Stimulated activated CD4-positive, alpha-beta T cell treated with anti-CD3 and anti-CD28 coated beads, Interleukin-4, amount 100 ng/mL, for 24 hours (primary cell): ENCODE results near the gene TMEM97.
"Not testable (repeated sequence)": the region's sequence is repeated elsewhere in the genome, so short reads cannot be mapped to it uniquely, and the experiment has no call there.

Source experiments
- DNase-seq: peaks from one replicate; pipeline ENCODE4 v3.0.0-alpha.2; 2020

The TMEM97 gene

DNA sequence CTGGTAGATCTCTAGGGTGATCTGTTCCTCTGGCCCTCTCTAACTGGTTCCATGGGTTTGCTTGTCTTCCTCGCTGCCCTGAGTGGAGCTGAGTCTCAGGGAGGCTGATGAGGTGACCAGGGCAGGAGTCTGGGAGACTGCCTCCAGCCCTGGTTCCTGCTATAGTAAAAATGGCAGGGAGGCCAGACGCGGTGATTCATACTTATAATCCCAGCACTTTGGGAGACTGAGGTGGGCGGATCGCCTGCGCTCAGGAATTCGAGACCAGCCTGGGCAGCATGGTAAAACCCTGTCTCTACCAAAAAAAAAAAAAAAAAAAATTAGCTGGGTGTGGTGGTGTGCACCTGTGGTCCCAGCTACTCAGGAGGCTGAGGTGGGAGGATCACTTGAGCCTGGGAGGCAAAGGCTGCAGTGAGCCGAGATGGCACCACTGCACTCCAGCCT lies 19.8 kb downstream of the TMEM97 start:
- not testable (repeated sequence) for DNase-seq

DNA sequence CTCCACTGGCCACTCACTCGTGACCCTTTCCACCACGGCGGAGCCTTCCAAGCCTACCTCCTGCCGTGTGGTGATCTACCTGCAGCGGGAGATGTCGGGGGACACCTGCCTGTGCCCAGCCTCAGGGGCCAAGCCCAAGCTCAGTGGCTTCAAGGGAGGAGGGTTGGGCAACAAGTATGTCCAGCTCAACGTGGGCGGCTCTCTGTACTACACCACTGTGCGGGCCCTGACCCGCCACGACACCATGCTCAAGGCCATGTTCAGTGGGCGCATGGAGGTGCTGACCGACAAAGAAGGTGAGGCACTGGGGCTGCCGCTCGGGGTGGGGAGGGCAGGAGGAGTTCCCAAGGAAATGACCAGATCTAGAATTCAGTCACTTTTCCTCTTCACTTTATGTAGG lies 20.4 kb downstream of the TMEM97 start:
- no peak for DNase-seq

DNA sequence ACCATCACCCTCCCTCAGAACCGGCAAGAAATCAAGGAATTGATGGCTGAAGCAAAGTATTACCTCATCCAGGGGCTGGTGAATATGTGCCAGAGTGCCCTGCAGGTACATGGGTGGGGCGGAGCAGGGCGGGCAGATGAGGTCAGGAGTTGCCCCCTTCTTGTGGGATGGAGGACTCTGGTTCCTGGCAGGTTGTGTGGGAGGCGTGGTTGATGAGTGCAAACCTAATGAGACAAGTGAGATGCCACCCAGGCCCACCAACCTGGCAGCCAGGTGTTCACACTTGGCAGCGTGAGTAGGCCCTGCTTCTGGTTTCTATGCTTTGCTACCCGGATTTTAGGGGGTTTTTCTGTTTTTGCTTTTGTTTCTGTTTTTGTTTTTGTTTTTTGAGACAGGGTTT lies 21.4 kb downstream of the TMEM97 start:
- no peak for DNase-seq

DNA sequence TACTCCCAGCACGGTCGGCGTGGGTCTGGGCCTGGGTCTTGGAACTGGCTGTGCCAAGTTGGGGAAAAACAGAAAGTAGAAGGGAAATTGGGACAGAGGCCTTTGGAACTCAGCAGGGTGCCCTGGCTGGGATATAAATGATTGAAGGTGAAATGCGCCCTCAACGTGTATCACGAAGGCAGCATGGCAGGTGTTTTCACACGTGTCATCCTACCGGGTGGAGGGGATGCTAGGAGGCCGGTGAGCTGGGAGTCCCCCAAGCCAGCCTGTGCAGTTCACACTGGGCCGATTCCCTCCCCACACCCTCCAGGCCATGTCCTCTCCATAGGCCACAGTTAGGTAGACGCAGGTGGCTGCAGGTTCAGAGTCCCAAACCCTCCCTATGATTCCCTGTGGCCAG lies 22.5 kb downstream of the TMEM97 start:
- DNase-seq: no peak

DNA sequence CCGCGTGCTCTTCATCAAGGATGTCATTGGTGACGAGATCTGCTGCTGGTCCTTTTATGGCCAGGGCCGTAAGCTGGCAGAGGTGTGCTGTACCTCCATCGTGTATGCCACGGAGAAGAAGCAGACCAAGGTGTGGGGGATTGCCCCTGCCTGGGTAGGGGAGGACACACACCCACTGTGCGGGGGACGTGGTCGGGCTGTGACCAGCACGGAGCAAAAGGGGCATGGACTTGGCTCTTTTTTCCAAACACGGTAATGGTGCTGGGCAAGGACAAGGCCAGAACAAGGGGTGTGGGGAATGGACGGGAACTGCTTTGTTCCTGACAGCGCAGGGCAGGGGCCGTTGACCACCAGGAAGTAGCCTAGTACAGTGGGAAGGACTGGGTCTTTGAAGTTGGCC lies 23.3 kb downstream of the TMEM97 start:
- no peak for DNase-seq

DNA sequence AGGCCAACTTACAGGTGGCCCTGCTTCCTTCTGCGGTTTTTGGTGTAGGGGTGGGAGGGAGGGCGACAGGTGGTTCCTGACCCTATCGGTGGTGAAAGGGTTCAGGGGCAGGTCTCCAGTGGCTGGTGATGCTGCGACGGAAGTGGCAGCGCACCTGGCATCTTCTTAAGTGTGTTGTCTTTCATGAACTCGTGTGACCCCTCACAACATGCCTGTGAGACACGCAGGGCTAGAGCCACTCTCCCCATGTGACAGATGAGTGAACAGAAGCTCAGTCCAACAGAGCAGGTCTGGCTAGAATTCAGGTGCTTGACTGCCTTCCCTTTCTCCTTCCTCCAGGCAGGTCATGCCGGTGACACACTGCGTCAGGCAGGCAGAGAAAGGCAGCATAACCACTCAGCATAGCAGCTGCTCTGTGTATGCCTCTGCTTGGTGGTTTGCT lies 24.5 kb downstream of the TMEM97 start:
- DNase-seq: no peak

DNA sequence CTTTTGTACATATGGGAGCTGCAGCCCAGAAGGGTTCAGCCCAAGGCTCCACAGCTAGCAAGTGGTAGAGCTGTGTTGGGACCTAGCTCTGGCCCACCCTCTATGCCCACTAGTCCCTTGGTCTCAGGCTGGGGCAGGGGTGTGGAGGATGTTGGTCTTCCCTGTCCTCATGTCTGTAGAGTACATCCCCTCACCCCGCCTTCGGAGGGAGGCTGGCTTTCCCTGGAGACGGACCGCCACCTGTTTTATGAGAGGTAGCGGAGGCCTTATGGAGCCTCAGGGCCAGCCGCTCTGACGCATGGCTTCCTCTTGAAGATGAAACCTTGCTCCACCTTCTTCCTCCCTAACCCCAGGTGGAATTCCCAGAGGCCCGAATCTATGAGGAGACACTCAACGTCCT lies 25.0 kb downstream of the TMEM97 start:
- no peak for DNase-seq

DNA sequence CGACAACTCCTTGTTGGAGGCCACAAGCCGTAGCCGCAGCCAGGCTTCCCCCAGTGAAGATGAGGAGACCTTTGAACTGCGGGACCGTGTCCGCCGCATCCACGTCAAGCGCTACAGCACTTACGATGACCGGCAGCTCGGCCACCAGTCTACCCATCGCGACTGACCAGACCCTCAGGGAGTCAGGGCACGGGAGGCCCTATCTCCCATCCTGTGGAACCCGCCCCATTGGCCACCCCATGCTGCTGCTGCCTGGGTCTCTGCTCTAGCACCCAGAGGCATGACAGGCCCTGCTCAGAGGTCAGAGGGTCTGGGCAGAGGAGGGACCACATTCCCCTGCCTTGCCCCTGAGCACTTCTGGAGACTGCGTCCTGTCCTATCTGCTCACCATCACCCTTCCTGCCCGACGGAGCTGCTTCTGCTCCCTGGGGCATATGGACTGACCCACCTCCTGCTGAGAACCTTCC lies 25.5 kb downstream of the TMEM97 start:
- DNase-seq: no peak

DNA sequence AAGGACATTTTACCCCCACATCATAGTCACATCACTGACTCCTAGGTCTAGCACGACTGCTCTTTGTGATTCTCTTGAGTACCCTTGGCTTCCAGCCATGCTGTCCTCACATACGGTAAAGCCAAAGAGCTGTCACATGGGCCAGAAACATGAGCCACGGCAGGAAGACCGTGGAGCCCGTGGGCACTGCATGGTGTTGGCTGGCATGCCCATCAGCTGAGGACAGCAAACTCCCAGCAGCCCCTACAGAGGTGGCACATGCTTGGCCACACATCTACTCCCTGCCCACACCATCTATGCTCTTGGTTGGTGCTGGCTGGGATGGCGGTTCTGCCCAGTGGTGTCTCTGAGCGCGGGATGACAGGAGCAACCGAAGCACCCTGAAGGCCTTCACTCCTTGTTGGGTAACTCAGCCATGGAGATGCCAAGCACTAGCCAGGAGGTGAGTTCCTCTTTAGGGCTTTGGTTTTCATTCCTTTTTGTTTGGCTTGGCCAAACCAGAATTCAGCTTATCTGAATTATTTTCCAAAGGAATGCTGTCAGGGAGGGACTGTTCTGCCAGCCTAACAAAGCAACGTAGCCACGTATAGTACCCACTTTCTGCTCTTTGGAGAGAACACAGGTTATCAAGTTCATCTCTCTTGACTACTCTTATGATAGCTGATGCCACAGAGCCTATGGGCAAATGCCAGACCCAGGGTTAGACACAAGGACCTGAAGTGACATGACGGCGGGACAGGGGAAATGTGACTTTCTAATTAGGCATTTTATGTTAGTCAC lies 26.6 kb downstream of the TMEM97 start:
- no peak for DNase-seq

DNA sequence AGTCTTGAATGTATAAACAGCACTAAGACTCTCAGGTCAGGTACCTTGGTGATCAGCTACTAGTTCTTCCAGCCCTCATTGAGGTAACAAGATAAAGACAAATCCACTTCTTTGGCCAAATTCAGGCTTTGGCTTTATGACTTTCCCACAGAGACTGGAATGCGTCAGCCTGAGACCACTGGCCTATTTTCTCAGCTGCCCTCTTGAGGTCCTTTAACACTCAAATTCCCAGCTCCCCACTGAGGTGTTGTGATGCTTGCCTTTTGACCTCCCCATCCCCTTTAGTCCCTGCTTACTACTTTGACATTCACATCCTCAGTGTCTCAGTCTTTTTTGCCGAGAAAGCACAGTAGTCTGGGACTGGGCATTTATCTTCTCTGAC lies 27.2 kb downstream of the TMEM97 start:
- no peak for DNase-seq

DNA sequence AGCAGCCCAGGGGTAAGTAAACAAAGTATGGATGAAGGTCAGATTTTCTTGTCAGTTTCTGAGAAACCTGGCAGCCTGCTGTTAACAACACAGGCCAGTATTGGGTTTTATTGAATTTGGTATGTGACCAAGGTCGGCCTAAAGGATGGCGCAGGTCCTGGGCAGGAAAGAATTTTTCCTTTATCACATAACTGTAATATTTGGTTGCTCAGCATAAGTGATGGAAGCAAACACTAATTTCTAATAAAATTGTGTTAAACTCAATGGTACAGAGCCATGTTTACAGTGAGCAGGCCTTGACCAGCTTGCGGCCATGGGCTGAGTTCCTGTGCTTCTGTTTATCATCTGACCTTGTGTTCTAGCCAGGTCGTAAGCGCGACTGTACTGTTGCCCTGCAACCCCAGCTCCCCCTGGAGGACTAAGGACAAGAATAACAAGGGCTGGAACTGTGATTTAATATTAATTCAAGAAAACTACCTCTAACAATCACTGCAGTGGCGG lies 27.8 kb downstream of the TMEM97 start:
- no peak for DNase-seq

DNA sequence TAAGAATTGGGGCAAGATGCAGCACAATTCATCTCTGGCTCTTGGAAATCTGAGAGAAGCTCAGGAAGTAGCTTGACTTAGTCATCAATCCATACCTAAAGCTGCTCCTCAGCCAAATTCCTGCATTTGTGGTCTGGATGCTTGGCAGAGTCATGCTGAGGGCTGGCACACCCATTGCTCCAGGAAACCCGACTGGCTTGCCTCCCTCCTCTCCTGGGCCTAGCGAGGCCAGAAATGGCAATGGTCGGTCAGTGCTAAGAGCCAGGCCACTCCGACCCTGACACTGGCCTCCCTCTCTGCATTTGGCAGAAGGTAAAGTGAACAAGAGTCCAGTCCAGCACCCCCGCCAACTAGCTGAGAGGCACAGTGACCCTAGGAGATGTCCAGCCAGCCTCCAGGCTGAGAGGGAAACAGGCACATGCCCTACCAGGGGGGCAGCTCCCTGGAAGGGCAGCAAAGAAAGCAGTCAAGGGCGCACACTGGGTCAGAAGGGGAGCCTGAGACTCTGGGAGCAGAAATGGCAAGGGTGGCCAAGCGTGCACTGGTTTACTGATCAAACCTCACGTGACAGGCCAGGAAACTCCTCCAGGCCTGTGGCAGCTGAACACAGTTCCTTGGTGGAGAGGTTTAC lies 28.4 kb downstream of the TMEM97 start:
- no peak for DNase-seq

DNA sequence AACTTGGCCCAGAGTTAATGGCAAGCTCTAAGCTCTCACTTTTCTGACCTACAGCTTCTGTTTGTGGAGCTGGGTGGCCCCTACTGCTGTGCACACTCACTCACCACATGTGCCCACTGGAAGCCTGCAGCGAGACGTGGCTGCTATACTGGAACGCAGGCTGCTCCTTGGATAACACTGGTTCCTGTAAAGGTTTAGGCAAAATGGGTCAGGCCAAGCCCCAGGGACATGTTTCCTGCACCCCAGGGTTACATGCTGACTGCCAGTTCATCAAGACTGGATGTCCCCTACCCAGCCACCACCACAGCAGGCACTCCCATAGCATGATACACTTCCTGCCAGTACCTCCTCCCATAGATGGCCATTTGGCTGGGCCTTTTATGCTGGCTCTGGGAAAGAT lies 30.0 kb downstream of the TMEM97 start:
- DNase-seq: no peak

DNA sequence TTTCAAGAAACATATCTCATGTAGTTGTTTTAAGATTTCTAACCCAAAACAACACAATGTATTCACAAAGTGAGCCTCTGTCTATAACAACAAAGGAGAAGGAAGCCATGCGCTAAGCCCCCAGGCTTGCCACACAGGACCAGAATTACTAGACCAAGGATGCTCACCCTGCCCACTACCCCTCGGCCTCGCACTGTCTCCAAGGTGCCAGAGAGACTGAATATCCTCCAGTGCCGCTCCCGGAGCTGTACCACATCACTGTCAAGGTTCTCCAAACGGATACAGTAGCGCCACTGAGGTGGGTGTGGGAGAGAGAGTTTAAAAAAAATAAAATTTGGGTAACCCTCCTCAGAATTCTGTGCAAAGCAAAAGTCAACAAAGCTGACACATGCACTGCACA lies 31.3 kb downstream of the TMEM97 start:
- no peak for DNase-seq

DNA sequence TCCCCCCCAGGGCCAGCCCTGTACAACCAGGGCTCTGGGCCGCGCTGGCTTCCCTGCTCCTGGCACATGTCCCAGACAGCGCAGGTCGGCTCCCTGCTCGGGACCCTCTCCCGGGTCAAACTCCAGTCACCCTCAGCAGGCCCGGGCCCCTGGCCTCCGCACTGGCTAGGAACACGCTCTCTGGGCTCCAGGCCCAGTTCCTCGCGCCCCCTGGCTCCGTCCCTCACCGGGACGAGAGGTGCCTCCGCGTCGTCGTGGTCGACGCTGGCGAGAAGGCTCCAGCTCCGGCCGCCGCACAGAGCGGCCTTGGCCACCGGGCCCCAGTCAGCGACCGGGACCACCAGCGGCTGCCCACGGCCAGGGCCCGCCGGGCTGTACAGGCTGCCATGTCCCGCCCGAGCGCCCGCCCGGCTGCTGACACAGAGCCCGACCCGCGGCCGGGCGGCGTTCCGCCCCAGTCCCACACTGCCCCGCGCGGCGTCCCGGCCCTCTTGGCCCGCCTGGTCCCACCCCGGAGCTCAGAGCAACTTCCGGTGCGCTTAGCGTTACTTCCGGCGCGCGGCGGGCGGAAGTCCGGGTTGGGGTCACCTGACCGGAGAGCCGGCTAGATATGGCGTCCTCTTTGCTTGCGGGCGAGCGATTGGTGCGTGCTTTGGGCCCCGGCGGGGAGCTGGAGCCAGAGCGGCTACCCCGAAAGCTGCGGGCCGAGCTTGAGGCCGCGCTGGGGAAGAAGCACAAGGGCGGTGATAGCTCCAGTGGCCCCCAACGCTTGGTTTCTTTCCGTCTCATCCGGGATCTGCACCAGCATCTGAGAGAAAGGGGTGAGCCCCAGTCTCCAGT lies 38.3 kb downstream of the TMEM97 start, which contains the start of gene POLDIP2:
Gene POLDIP2, minus strand, starts transcription at position 467 of the 840 bp plus-strand sequence. Its CDS starts 79 bp downstream, at position 388.
- peak; percentile 97 for DNase-seq

DNA sequence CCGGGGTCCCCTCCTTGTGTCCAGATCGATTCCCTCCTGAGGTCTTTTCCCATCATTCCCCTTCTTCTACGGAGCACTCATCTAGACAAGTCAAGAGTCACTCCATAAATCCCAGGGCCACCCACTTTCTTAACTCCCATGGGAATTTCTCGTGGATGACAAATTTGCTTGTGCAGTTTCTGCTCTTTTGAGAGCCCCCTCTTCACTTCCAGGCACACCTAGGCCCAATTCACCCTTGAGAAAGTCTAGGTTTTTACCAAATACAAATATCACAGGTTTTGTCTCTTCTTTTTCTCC lies 38.8 kb downstream of the TMEM97 start:
- no peak for DNase-seq

DNA sequence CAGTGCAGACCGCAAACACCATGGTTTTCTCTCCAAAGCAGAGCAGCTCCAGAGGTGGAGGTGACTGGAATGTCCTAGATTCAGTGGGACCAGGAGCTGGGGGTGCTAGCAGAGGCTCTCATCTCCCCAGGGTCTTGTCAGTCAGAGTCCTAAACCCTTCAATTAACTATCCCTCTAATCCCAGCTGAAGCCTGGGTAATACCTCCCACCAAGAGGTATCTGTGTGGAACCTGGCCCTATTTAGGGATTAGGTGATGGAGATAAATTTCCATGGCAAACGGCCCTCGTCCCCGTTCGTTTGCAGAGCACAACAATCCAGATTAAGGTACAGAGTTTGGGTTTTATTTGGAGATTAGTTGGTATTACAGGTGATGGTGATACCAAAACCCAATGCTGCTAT lies 44.2 kb downstream of the TMEM97 start:
- no peak for DNase-seq

DNA sequence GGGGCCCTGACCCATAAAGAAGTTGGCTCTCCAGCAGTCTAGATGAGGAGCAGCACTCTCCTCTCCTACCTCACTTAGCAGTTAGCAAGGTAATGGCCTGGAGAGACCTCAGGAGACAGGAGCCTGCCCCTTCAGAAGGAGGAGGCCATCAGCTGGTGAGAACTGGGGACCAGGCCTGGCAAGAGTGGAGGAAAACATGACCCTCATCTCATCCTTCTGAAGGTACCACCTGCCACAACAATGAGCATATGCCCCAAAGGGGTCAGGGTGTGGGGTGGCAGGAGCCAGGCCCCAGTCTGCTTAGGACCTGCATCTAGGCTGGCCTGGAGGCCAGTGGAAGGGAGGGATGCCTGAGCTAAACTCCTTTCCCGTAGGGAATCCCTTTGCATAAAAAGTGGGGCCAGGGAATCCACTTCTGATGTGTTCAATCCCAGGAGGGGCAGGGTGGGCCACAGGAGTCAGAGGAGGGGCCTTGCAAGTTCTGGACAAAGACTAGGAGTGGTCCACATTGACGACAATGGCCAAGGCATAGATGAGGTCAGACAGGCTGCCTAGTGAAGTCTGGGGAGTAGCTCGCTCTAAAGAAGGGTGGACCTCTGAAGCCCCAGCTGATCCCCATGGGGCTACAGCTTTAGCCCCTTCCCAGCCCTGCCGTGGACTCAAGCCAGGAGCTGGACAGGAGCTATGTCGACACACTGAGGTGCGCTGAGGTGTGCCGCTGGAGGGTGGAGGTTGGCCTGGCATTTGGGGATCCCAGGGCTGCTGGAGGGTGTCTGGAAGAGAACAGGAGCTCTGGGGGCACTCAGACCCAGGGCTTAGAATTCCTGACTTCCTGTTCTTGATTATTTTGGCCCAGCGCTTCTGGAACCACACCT lies 45.0 kb downstream of the TMEM97 start:
- no peak for DNase-seq

DNA sequence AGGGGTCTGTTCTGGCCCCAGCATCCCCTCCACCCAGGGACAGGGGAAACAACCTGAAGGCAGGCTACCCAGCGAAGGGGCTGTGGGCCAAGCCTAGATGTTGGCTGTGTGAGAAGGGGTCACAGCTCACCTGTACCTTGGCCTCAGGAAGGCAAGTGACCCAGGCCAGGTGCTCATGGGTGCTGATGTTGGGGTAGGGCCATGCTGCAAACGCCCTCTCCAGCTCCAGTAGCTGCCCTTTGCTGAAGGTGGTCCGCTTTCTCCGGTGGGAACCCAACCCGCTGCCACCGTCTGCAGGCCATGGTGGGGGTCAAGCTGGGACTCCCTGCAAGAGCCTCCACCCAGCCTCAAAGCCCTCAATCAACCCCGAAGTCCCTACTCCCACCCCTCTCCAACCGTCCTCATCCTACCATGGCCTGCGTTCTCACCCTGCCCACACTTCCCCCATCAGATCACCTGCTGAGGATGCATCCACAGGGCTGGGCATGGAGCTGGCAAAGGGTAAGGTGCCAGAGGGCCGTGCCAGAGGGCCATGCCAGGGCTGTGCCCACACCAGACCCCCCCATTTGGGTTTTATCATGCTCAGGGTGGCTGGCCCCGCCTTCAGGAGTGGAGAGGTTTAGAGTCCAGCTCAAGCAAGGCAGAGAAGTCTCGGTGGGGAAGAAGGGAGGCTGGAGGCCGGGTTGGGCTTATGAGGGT lies 45.8 kb downstream of the TMEM97 start, which contains the start of gene SEBOX:
Gene SEBOX, minus strand, starts transcription at position 535 of the 699 bp plus-strand sequence. Its CDS starts 48 bp downstream, at position 487.
- DNase-seq: no peak

DNA sequence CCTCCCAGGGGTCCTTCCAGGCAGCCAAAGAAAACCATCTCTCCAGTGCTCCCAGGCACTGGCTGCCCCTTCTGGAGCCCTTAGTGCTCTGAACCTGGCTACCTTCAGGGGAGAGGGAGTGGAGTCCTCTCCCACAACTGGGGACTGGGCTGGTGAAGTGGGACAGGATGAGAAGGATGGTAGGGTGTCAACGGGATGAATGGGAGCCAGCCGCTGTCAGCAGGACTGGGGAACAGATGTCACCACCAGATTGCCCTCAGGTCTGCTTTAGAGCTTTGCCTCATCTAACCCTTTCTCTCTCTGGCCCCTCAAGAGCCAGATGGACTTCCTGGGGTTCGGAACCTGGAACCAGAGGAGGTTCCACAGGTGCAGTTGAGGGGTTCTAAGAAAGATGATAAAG lies 46.5 kb downstream of the TMEM97 start:
- DNase-seq: no peak

DNA sequence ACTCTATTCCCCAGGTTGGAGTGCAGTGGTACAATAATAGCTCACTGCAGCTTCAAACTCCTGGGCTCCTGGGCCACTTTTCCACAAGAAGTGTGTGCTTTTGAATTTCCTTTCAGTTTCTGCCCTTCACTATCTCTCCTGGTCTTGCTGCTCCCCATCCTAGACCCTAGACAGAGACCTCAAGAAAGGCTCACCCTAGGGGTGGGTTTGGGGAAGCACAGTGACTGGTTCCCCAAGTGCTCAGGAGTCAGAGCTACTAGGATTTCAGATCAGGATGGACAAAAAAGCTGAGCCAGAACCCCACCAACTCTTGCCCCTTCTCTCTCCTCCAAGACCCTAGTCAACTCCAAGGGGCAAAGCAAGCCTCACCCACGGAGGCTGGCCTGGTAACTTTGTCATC lies 47.6 kb downstream of the TMEM97 start:
- DNase-seq: no peak
